ENCODE results near the gene KCTD11.
"Not testable (repeated sequence)": the region's sequence is repeated elsewhere in the genome, so short reads cannot be mapped to it uniquely, and the experiment has no call there.

The KCTD11 gene

DNA sequence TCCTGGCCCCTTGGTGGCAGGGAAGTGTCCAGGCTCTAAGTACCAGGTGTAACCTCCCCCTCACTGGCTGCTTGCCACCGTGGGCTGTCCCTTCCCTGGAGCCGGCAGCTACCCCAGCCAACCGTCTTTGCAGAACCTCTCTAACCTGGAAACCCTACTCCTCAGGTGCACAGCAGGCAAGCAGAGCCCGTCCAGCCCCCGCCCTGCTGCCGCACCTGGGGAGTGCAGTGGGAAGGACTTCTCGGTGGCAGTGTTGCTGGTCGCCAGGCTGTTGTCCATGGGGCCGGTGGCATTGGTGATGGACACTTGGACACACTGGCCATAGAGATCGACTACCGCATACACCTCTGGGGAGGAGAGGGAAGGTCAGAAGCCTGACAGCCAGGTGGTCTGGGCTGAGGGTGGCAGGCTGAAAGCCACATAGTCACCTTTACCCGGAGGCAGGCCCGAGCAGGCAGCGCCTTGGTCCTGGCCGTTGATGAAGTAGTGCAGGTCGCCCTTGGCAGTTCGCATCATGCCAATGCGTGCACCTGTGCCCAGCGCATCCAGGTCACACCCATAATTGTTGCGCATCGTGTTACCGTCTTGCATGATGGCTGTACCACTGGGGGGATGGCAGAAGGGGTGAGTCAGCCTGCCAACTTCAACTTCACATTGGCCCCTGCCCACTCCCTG, 29.3 kb upstream of the KCTD11 start:
- no peak for DNase-seq (ENCODE audit: low spot score)

DNA sequence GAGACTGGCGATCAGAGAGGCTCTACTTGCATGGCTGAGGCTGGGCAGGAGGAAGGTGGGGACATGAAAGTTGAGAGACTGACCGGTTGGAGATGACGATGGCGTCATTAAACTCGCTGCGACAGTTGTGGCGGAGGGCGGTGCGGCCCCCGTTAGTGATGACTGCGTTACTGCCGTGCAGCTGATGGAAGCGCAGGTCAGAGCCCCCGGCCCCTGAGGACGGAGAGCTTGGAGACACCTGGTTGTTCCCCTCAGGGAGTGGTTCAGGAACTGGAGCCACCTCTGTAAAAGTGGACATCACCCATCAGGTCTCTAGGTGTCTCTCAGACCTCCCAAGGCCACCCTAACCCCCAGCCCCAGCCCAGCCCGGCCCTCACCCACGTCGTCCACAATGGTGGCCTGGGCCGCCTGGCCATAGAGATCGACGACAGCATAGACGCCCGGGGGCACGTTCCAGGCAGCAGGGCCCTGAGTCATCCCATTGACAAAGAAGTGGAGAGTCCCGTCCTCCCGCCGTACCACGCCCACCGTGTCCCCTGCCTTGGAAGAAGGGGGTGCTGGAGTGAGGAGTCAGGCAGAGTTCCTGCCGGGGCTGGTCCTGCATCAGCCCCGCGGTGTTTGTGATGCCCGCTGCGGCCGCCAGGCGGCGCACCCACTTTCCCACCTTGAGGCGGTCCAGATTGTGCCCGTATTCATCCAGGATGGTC, 28.1 kb upstream of the KCTD11 start:
- DNase-seq (ENCODE audit: low spot score): no peak

DNA sequence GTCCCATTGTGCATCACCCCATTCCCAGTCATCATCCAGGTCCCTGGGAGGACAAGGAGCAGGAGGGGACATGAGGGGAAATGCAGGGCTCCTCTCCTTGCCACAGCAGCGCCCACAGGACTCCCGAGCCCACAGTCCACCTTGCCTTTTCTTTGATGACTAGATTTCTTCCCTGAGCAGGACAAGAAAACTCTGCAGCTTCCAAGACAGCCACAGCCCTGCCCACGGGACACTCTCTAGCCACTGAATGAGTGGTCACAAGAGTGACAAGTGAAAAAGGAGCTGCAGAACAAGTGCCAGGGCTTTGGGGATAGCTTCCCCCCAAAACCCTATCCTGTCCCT, 27.6 kb upstream of the KCTD11 start:
- DNase-seq (ENCODE audit: low spot score): no peak

DNA sequence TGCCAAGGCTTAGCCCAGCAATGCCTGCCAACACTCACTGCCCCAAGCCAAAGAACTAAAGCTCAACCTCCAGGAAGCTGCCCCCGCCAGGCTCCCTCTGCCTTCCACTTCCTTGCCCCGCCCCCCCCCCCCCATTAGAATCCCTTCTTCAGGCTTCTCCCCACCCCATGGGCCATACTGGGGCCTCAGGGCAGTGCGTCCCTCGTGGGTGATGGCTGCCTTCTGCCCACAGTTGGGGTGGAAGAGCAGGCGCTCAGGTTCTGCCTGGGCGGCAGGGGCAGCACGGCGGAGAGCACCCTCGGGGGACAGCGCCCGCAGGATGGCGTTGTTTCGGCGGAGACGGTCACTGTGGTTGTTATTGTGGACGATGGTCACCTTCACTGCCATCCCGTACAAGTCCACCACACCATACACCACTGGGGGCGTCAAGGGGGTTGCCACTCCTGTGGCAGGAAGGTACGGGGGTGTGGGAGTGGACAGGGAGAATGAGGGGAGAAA, 26.9 kb upstream of the KCTD11 start:
- no peak for DNase-seq (ENCODE audit: low spot score)

DNA sequence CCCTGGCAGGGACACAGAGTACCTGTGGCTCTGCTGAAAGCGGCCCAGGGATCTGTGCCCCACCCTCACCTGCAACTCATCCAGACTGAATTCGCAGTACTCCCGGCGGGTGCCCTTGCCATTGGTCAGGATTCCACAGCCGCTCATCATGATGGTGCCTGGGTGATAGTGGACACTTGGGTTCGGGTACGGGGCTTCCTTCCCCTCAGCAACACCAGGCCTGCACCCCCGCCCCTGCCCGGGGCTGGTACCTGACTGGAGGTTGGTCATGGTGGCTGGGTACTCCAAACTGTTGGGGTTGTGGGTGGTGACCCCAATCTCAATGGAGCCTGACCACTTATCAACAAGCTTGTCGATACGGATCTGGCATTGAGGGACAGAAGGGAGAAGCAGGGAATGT, 25.8 kb upstream of the KCTD11 start:
- no peak for DNase-seq (ENCODE audit: low spot score)

DNA sequence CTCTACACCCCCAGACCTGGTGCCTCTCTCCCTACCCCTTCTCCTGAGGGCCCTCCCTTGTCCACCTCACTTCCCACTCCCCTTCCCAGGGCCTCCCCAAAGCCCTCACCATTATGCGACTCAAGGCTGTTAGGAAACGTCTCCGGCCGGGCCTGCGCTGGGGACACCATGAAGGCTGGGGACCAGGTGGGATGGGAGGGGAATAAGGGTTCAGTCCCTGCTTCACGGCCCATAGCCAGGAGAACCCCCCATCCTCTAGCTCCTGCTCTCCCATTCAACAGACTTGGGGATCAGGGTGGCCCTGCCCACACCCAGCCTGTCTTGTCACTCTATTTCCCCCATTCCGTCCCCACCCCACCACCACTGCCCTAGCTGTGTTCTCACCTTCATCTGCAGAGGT, 24.9 kb upstream of the KCTD11 start:
- DNase-seq (ENCODE audit: low spot score): no peak

DNA sequence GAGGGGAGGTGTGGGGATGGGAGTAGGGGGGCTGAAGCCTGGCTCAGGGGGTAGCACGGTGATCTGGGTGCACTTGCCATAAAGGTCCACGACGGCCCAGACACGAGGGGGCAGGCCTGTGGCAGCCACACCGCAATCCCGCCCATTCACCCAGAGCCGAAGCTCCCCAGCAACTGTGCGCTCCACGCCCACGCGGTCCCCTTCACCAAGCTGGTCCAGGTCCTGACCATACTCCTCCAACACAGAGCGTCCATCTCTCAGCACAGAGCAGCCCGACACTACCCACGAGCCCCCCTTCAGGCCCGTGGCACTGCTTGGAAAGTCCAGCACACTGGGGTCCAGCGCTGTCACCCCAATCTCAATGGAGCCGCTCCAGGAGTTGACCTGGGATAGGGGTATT, 24.5 kb upstream of the KCTD11 start:
- DNase-seq (ENCODE audit: low spot score): no peak

DNA sequence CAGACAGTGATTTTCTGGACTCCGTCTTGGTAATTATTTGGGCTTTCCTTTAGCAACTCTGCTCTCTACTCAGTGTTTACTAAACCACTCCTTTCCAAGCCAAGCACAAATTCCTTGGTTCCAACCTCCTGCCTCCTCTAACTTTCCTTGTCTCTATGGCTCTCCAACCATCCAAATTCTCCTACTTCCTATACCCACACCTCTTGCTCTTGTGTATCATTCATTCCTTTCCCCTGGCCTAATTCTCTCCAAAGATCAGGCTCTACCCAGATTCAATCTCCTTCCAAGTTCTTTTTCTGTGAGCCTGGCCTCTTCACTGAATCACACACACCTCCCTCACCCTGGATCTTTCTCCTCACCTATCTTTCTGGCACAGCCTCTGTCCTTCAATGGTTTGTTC, 24.0 kb upstream of the KCTD11 start:
- DNase-seq (ENCODE audit: low spot score): no peak

DNA sequence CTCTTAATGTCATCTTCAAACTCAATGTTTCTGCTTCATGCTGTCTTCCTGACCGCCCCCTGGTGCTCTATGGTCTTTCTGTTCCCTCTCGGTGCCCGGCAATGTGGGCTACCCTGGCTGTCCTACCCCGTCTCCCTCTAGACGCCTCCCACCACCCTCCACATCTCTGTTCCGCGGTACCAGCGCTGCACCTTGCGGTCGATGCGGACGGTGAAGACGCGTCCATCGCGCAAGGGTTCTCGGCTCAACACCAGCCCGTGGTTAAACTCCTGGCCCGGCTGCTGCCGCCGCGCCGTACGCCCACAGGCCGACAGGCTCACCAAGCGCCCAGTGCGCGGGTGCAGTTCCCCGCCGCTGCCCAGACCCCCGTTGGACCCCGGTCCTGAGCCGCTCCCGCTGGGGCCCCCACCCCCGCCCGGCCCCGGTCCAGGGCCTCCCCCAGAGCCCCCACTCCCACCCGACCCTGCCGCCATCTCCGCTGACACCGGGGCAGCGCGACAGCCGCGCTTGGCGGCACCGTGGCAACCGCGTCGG, 23.1 kb upstream of the KCTD11 start, which contains the start of gene NEURL4:
NEURL4 (minus strand) TSS at position 496 of the 534 bp plus-strand sequence; CDS start at position 473, 23 bp downstream.
- DNase-seq (ENCODE audit: low spot score): no peak

DNA sequence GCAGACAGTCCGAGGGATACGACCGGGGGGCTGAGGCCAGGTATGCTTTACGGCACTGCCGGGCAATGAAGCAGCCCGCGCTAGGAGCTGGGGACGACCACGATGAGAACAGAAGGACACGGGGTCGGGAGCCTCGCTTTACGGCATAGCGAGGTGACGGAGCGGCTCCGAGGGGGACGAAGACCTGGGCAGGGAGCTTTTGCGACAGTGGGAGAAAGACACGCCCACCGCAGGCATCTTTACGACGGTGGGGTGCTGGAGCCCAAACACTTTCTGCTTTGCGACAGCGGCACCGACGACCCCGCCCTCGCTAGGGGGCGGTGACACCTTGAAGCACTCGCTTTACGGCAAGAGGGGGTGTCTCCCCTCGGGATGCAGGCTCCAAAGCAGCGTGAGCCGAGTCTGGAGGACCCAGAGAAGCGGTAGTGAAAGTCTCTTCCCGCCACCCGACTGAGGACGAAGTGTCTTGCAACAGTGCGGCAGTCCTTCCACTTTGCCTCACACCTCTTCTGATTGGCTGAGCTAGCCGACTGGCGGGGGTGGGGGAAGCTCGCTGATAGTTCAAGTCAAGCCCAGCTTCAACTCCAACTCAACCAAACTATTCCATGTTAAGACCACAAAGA, 22.5 kb upstream of the KCTD11 start:
- DNase-seq (ENCODE audit: low spot score): peak; percentile 98

DNA sequence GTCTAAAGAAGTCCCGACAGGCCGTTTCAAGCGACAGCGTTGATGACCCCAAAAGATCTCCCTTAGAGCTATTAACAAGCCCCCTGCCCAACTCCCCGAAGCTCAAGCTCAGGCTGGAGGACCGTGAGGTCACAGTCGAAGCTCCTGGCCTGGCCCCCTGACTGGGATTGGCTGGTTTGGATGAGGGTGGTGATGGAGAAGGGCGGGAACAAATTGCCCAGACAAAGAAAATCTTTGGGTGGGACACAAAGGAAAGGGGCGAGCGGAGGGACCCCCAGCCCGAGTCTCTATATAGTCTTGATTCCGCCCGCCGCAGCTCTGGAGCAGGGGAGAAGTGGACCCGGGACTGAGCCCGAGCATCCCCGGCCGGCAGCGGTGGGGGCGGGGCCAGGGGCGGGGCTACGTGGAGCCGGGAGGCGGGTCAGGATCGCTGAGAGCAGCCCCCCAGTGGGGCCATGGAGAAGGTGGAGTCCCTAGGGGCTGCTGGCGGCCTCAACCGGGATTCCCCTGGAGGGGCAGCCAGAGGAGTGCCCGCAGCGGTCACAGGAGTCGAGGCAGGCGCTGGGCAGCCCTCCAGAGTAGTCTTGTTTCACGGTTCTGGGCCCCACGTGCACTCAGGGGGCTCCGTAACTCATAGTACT, 21.8 kb upstream of the KCTD11 start:
- peak; percentile 86 for DNase-seq (ENCODE audit: low spot score)

DNA sequence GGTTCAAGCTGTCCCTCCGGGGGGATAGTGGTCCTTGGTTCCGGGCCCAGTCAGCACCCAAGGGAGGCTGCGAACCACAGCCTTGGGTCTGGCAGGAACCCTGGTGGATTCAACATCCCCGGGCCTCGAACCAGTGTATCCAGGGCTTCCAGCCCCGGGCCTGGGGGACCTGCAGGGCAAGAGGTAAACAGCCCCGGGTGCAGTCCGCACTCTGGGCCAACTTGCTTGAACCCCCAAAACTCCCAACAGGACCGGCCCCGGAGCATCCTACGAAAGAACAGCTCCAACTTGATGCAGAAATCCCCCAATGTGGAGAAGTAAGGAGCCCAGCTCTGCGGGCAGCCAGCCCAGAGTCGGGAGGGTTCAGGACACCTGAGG, 21.3 kb upstream of the KCTD11 start:
- DNase-seq (ENCODE audit: low spot score): no peak

DNA sequence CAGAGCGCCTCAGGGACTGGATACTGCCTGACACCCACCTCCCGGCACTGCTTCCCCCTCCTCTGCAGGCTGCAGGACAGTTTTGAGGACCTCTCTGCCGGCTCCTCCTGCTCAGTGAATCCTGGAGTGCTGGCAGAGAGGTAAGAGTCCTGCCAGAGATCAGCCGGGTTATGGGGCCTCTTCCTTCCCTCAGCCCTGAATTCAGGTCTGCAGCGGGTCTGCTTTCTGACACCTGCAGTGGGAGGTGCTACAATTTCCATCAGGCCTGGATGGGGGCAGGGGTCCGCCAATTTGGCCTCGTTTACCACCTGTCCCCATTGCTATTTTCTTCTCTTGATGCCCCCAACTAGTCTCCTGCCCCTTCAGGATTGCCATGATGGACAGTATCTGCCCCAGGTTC, 19.9 kb upstream of the KCTD11 start:
- DNase-seq (ENCODE audit: low spot score): no peak

DNA sequence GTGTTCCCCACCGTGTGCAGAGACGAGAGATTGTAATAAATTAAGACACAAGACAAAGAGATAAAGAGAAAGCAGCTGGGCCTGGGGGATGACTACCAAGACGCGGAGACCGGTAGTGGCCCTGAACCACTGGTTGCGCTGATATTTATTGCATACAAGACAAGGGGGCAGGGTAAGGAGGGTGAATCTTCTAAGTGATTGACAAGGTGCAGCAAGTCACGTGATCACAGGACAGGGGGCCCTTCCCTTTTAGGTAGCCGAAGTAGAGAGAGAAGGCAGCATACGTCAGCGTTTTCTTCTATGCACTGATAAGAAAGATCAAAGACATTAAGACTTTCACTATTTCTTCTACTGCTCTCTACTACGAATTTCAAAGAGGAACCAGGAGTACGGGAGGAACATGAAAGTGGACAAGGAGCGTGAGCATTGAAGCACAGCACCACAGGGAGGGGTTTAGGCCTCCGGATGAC, 19.3 kb upstream of the KCTD11 start:
- not testable (repeated sequence) for DNase-seq (ENCODE audit: low spot score)

DNA sequence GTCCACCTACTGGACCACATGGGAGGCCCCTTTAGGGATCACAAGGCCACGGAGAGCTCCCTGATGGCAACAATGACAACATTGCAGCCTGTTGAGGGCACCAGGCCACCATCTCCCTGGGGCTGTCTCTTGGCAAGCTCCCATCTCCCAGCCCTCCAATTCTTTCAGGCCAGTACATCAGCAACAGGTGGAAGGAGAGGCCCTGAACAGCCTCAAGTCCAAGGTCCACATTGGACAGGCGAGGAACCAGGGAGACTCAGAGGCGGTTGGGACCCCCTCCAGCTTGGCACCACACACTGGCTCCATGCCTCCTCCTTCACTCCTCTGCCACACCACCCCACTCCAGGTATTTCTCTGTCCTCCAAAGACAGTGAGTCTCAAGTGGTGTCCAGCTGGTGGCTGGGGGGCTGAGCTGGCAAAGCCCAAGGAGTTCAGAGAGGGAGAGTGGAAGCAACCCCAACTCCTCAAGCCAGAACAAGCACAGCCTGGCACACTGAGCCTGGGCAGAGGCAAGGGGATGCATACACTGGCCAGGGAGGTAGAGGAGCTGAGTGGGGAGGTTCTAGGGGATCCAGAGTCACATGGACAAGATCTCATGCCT, 16.9 kb upstream of the KCTD11 start:
- DNase-seq (ENCODE audit: low spot score): no peak

DNA sequence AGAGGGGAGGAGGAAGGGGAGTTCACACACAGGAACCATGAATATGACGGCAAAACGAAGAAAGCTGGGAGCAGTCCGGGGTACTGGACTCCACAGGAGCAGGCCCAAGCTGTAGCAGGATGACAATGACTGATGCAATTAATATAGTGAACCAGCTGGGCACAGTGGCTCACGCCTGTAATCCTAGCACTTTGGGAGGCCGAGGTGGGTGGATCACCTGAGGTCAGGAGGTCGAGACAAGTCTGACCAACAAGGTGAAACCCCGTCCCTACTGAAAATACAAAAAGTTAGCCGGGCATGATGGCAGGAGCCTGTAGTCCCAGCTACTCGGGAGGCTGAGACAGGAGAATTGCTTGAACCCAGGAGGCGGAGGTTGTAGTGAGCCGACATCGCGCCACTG, 16.2 kb upstream of the KCTD11 start:
- DNase-seq (ENCODE audit: low spot score): not testable (repeated sequence)

DNA sequence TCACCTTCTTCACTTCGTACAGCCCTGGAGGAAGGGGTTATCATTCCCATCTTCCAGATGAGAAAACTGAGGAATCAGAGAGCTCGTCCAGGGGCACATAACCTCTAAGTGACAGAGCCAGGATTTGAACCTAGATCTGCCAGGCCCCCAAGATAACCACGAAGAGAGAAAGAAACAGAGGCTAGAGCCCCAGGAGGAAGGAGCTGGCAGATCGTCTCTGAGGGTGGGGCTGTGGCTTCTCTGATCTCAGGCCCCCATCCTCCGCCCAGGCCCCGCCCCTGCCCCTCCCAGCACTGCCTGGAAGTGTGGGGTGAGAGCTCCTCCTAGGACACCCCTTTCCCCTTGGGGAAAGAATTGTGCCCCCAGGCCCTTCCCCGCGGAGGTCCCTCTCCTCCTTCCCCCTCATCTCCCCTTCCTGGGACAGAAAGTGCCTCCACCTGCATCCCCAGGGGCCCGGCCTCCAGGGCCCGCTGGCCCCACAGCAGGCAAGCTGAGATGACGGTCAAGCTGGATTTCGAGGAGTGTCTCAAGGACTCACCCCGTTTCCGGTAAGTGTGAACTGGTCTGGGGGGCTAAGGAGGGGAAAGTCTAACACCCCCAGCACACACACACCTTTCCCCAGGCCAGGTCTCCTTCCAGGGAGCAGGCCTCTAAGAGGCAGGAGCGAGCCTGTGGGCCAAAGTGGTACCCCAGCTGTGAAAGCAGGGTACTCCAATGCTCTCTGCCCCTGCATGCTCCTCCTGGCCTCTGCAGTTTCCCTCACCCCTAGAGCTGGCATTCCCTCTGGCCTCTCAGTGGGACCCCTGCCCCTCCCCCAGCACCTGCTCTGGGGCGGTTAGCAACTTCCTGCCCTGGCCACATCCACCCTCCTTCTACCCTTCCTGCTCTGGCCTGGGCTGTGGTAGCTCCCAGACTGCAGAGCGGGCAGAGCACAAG, 15.5 kb upstream of the KCTD11 start, which contains the start of gene ACAP1:
ACAP1 (plus strand) TSS at position 290 of the 936 bp plus-strand sequence; CDS start at position 496, 206 bp downstream.
- DNase-seq (ENCODE audit: low spot score): no peak

DNA sequence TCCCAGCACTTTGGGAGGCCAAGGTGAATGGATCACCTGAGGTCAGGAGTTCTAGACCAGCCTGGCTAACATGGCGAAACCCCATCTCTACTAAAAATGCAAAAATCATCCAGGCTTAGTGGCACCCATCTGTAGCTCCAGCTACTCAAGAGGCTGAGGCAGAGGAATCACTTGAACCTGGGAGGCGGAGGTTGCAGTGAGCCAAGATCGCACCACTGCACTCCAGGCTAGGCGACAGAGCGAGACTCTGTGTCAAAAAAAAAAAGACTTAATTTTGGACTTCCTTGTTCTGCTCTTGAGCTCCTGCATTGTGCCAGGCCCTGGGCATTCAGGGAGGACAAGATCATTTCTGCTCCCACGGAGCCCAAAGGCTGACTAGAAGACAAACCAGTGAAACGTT, 14.4 kb upstream of the KCTD11 start:
- DNase-seq (ENCODE audit: low spot score): not testable (repeated sequence)

DNA sequence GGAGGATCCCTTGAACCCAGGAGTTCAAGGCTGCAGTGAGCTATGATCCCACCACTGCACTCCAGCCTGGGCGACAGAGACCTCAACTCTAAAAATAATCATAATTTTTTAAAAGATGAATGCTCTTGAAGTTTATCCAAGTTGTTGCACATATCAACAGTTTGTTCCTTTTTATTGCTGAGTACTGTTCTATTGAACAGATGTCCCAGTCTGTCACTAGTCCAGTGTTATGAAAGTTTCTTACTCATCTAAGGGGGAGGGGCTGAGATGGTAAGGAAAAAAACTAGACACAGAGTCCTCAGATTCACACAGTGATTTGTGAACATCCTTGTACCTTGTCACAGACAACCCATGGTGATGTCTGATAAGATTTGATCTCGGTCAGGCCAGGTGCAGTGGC, 11.8 kb upstream of the KCTD11 start:
- no peak for DNase-seq (ENCODE audit: low spot score)

DNA sequence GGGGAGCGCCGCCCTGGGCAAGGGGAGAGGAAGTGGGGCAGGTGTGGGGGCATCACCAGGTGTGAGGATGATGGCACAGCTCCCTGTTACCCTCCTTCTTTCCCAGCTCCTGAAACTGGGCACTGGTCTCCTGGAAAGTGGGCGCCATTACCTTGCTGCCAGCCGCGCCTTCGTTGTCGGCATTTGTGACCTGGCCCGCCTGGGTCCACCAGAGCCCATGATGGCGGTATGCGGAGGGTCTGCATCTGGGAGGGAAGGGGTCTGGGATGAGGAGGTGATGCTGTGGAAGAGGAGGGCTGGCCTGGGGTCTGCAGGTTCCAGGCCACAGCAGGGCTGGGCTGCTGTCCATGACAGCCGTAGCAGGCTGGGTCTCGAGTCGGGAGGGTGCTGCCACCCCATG, 10.1 kb upstream of the KCTD11 start:
- DNase-seq (ENCODE audit: low spot score): no peak

DNA sequence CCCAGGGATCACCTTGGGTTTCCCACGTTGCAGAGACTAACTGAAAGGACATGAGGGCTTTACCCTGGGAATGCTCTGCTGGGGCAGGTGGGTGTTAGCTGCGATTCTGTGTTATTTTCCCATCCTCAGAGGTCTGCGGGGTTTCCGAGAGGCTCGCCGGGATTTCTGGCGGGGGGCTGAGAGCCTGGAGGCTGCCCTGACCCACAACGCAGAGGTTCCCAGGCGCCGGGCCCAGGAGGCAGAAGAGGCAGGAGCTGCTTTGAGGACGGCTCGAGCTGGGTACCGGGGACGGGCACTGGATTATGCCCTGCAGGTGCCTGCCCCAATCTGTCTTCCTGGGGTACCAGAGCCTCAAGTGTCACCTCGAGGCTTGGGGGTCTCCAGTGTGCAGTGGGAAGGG, 8.7 kb upstream of the KCTD11 start:
- DNase-seq (ENCODE audit: low spot score): no peak

Data from left forelimb (tissue), 1 donor.